IPS-NIHi11 (cell line): ENCODE measurements around the gene ULK1.
"Not testable (repeated sequence)": the region's sequence is repeated elsewhere in the genome, so short reads cannot be mapped to it uniquely, and the experiment has no call there.

Source experiments
- DNase-seq: peaks from one replicate; pipeline ENCODE4 v3.0.0; 2012; ENCODE audit warnings: mixed read lengths, low spot score

The ULK1 gene

GRCh38 chr12:131862084-131862441 is 32.4 kb upstream of the ULK1 start:
- DNase-seq = no peak

GRCh38 chr12:131862600-131862993 is 31.8 kb upstream of the ULK1 start:
- DNase-seq = no peak

- peak; percentile 73 for DNase-seq
Measured at GRCh38 chr12:131862994-131863710, 31.3 kb upstream of the ULK1 start.

- peak; percentile 14 for DNase-seq
Measured at GRCh38 chr12:131863711-131864396, 30.6 kb upstream of the ULK1 start.

GRCh38 chr12:131864469-131864868 is 30.0 kb upstream of the ULK1 start:
- DNase-seq = no peak

- DNase-seq = no peak
Measured at GRCh38 chr12:131865180-131865875, 29.1 kb upstream of the ULK1 start.

- DNase-seq = no peak
Measured at GRCh38 chr12:131867471-131867870, 27.0 kb upstream of the ULK1 start.

- peak; percentile 20 for DNase-seq
Measured at GRCh38 chr12:131867891-131868675, 26.3 kb upstream of the ULK1 start.

GRCh38 chr12:131869871-131870418 is 24.5 kb upstream of the ULK1 start:
- peak; percentile 15 for DNase-seq

- peak; percentile 5 for DNase-seq
Measured at GRCh38 chr12:131871677-131872076, 22.7 kb upstream of the ULK1 start.

GRCh38 chr12:131872154-131873051 is 22.0 kb upstream of the ULK1 start:
- DNase-seq = peak; percentile 33

GRCh38 chr12:131873293-131873692 is 21.1 kb upstream of the ULK1 start:
- DNase-seq = no peak

- DNase-seq = not testable (repeated sequence)
Measured at GRCh38 chr12:131874972-131875371, 19.4 kb upstream of the ULK1 start.

GRCh38 chr12:131877216-131877615 is 17.2 kb upstream of the ULK1 start:
- not testable (repeated sequence) for DNase-seq

- DNase-seq = not testable (repeated sequence)
Measured at GRCh38 chr12:131878436-131878835, 16.0 kb upstream of the ULK1 start.

GRCh38 chr12:131882804-131883520 is 11.5 kb upstream of the ULK1 start:
- DNase-seq = peak; percentile 20

- DNase-seq = no peak
Measured at GRCh38 chr12:131883521-131883900, 10.9 kb upstream of the ULK1 start.

GRCh38 chr12:131885076-131885475 is 9.3 kb upstream of the ULK1 start:
- DNase-seq = not testable (repeated sequence)

- DNase-seq = no peak
Measured at GRCh38 chr12:131885543-131886057, 8.8 kb upstream of the ULK1 start.

GRCh38 chr12:131891722-131892121 is 2.7 kb upstream of the ULK1 start:
- DNase-seq = not testable (repeated sequence)
